H1 (cell line): ENCODE results near the gene TMEM202. TPM values are rescaled to one million over a fixed set of nuclear protein-coding genes. Genes with fewer than 3 reads are reported as not detected.

ENCODE experiments used
- CTCF ChIA-PET: fragments of 300-600 bp; sonication (Branson Sonifier 250); formaldehyde crosslinking; loops from one replicate; lab custom pipeline; 2021; ENCODE audit not compliant: partially characterized antibody; lab: Charles Lee
- POLR2A ChIA-PET: fragments of 300-600 bp; sonication (Branson Sonifier 250); formaldehyde crosslinking; loops from one replicate; lab custom pipeline; 2021; ENCODE audit warnings: inconsistent platforms; ENCODE audit not compliant: partially characterized antibody; lab: Charles Lee
- DNase-seq, 2 experiments: peaks; one replicate each; pipeline versions ENCODE4 v3.0.0 to v3.0.0-alpha.2; 2010 to 2022; ENCODE audit warnings: low spot score in 2 of 2, low read depth in 1 of 2, mixed read lengths in 1 of 2
- FAIRE-seq: peaks from 2 replicates; lab custom pipeline; 2011; peaks lifted over from hg19 to GRCh38; lab: Jason Lieb, UNC
- H2AFZ ChIP-seq: 2 replicates; pipeline ENCODE4 v1.8.1; 2012; ENCODE audit warnings: low read length, inconsistent platforms
- H2AK5ac ChIP-seq: 2 replicates; pipeline ENCODE4 v1.6.1; 2013; ENCODE audit warnings: low read depth, low read length
- H2BK120ac ChIP-seq: replicated peaks from 2 replicates; pipeline ENCODE3; 2013; ENCODE audit warnings: low read depth, low read length, inconsistent platforms
- H2BK12ac ChIP-seq: 2 replicates; pipeline ENCODE4 v1.6.1; 2013; ENCODE audit warnings: low read depth, low read length
- H2BK15ac ChIP-seq: 2 replicates; pipeline ENCODE4 v1.6.1; 2013; ENCODE audit warnings: low read length
- H2BK20ac ChIP-seq: 2 replicates; pipeline ENCODE4 v1.6.1; 2013; ENCODE audit warnings: low read length
- H2BK5ac ChIP-seq: 2 replicates; pipeline ENCODE4 v1.6.1; 2013; ENCODE audit warnings: low read depth, low read length
- H3K14ac ChIP-seq: 2 replicates; pipeline ENCODE4 v1.6.1; 2013; ENCODE audit warnings: inconsistent platforms; ENCODE audit not compliant: insufficient read length
- H3K18ac ChIP-seq: 2 replicates; pipeline ENCODE4 v1.6.1; 2013; ENCODE audit warnings: low read length; ENCODE audit errors: extremely low read depth
- H3K23ac ChIP-seq: 2 replicates; pipeline ENCODE4 v1.6.1; 2013; ENCODE audit warnings: inconsistent platforms; ENCODE audit not compliant: insufficient read length
- H3K23me2 ChIP-seq: 2 replicates; pipeline ENCODE4 v1.6.1; 2013; ENCODE audit warnings: low read depth, low read length
- H3K27ac ChIP-seq: 2 replicates; pipeline ENCODE4 v1.6.1; 2011; ENCODE audit warnings: low read depth, low read length, inconsistent platforms
- H3K27me3 ChIP-seq, 4 experiments: replicated peaks in 1 of 4; 1 replicate in 1 of 4; 2 replicates in 3 of 4; pipeline versions ENCODE4 v1.6.1 to v1.8.1; 2011 to 2013; ENCODE audit warnings: low read length in 3 of 4, mild to moderate bottlenecking in 3 of 4, inconsistent platforms in 2 of 4, mixed read lengths in 2 of 4, moderate library complexity in 1 of 4; ENCODE audit not compliant: control insufficient read depth in 3 of 4, insufficient read depth in 3 of 4; ENCODE audit errors: extremely low read depth in 1 of 4
- H3K36me3 ChIP-seq, 4 experiments: 2 replicates each; pipeline versions ENCODE4 v1.6.1 to v1.8.1; 2011 to 2013; ENCODE audit warnings: mild to moderate bottlenecking in 4 of 4, low read length in 3 of 4, moderate library complexity in 2 of 4, control low read depth in 1 of 4, inconsistent platforms in 1 of 4; ENCODE audit not compliant: insufficient read depth in 4 of 4, control insufficient read depth in 2 of 4
- H3K4ac ChIP-seq: replicated peaks from 2 replicates; pipeline ENCODE3; 2013; ENCODE audit warnings: low read length, low read depth, mixed read lengths, inconsistent platforms; ENCODE audit not compliant: insufficient read length
- H3K4me1 ChIP-seq, 4 experiments: replicated peaks in 1 of 4; 1 replicate in 1 of 4; 2 replicates in 3 of 4; pipeline versions ENCODE4 v1.6.1 to v1.8.1; 2011 to 2013; ENCODE audit warnings: low read length in 3 of 4, inconsistent platforms in 2 of 4, mixed read lengths in 1 of 4; ENCODE audit not compliant: insufficient read depth in 4 of 4, control insufficient read depth in 3 of 4
- H3K4me2 ChIP-seq, 2 experiments: 2 replicates each; pipeline versions ENCODE4 v1.6.1 to v1.8.1; 2011 to 2013; ENCODE audit warnings: low read depth in 2 of 2, low read length in 2 of 2, control low read depth in 1 of 2, inconsistent platforms in 1 of 2, mild to moderate bottlenecking in 1 of 2; ENCODE audit not compliant: insufficient read depth in 1 of 2
- H3K4me3 ChIP-seq, 4 experiments: fragments of 200-600, 300-600 bp in 1 of 4; sonication (generic), shearing (Covaris generic), sonication (Bioruptor Twin) in 1 of 4; 2 replicates each; pipeline versions ENCODE4 v1.5.1 to v1.8.1; 2011 to 2016; ENCODE audit warnings: low read length in 4 of 4, low read depth in 3 of 4, control low read depth in 2 of 4, inconsistent platforms in 2 of 4, mild to moderate bottlenecking in 2 of 4, mixed read lengths in 1 of 4, moderate library complexity in 1 of 4; ENCODE audit not compliant: insufficient read depth in 2 of 4; ENCODE audit errors: extremely low read depth in 1 of 4
- H3K56ac ChIP-seq: replicated peaks from 2 replicates; pipeline ENCODE3; 2013; ENCODE audit warnings: low read depth, mild to moderate bottlenecking, mixed read lengths, low read length, inconsistent platforms; ENCODE audit not compliant: insufficient read length
- H3K79me1 ChIP-seq: 2 replicates; pipeline ENCODE4 v1.6.1; 2013; ENCODE audit warnings: low read depth, low read length, control low read depth
- H3K79me2 ChIP-seq, 2 experiments: 2 replicates each; pipeline versions ENCODE4 v1.6.1 to v1.8.1; 2012 to 2013; ENCODE audit warnings: low read length in 2 of 2, mild to moderate bottlenecking in 2 of 2, inconsistent platforms in 1 of 2; ENCODE audit not compliant: insufficient read depth in 2 of 2, control insufficient read depth in 1 of 2
- H3K9ac ChIP-seq, 4 experiments: replicated peaks in 1 of 4; 1 replicate in 1 of 4; 2 replicates in 3 of 4; pipeline versions ENCODE4 v1.6.1 to v1.8.1; 2011 to 2013; ENCODE audit warnings: low read depth in 3 of 4, low read length in 3 of 4, control low read depth in 2 of 4, mild to moderate bottlenecking in 2 of 4, moderate library complexity in 2 of 4, inconsistent platforms in 1 of 4; ENCODE audit errors: extremely low read depth in 1 of 4
- H3K9me3 ChIP-seq, 2 experiments: 2 replicates each; pipeline versions ENCODE4 v1.6.1 to v1.8.1; 2012 to 2013; ENCODE audit warnings: mild to moderate bottlenecking in 2 of 2, moderate library complexity in 2 of 2, control low read depth in 1 of 2, inconsistent platforms in 1 of 2, low read depth in 1 of 2, low read length in 1 of 2, mixed read lengths in 1 of 2; ENCODE audit not compliant: insufficient read depth in 2 of 2
- H4K20me1 ChIP-seq, 2 experiments: replicated peaks in 1 of 2; 2 replicates each; pipeline versions ENCODE3 to v1.8.1; 2011 to 2013; ENCODE audit warnings: inconsistent platforms in 2 of 2, low read length in 2 of 2, mild to moderate bottlenecking in 1 of 2; ENCODE audit not compliant: insufficient read depth in 2 of 2, control insufficient read depth in 1 of 2
- H4K5ac ChIP-seq: 2 replicates; pipeline ENCODE4 v1.6.1; 2013; ENCODE audit warnings: low read length, low read depth, mixed read lengths, inconsistent platforms; ENCODE audit not compliant: insufficient read length
- H4K8ac ChIP-seq: 2 replicates; pipeline ENCODE4 v1.8.0; 2013; ENCODE audit warnings: mild to moderate bottlenecking, moderate library complexity, low read length, inconsistent platforms; ENCODE audit not compliant: insufficient read depth; ENCODE audit errors: extremely low read depth
- H4K91ac ChIP-seq: replicated peaks from 2 replicates; pipeline ENCODE3; 2013; ENCODE audit warnings: low read length, mixed read lengths, inconsistent platforms; ENCODE audit not compliant: insufficient read length
- HDAC6 ChIP-seq: IDR thresholded peaks from one replicate; pipeline ENCODE4 v1.7.1; 2012; ENCODE audit warnings: low read depth, mild to moderate bottlenecking, inconsistent platforms, low read length, moderate library complexity
- JUND ChIP-seq: IDR thresholded peaks from 2 replicates; pipeline ENCODE4 v1.6.1; 2011; ENCODE audit warnings: mild to moderate bottlenecking, improper control_type of control experiment, low read length
- POLR2A ChIP-seq, 2 experiments: IDR thresholded peaks; 1 replicate in 1 of 2; 2 replicates in 1 of 2; pipeline ENCODE4 v1.6.1; 2011; ENCODE audit warnings: low read depth in 2 of 2, low read length in 2 of 2, mild to moderate bottlenecking in 2 of 2; ENCODE audit errors: control extremely low read depth in 1 of 2
- SIRT6 ChIP-seq: IDR thresholded peaks from one replicate; pipeline ENCODE4 v1.7.1; 2012; ENCODE audit warnings: low read length, inconsistent platforms
- SP4 ChIP-seq: IDR thresholded peaks from 2 replicates; pipeline ENCODE4 v1.6.1; 2012; ENCODE audit warnings: low read length, inconsistent platforms
- SUZ12 ChIP-seq: fragments of 200-600 bp; sonication (generic); IDR thresholded peaks from 2 replicates; pipeline ENCODE4 v1.6.1; 2012; ENCODE audit warnings: mild to moderate bottlenecking, inconsistent platforms, low read length, moderate library complexity, mixed read lengths
- ZNF274 ChIP-seq: IDR thresholded peaks from 2 replicates; pipeline ENCODE4 v1.7.0; 2012; ENCODE audit warnings: low read length, borderline replicate concordance; ENCODE audit errors: extremely low read depth
- WGBS, 2 experiments: shearing (Covaris generic) in 1 of 2; methylation state at CpG; one replicate each; pipeline versions ENCODE4 v1.1.6 to v1.1.7; 2013 to 2015; ENCODE audit warnings: low lambda C conversion rate in 2 of 2, mixed read lengths in 2 of 2, inconsistent platforms in 1 of 2, low coverage in 1 of 2, missing lambda C conversion rate in 1 of 2; ENCODE audit not compliant: insufficient replicate concordance in 2 of 2, insufficient coverage in 1 of 2, insufficient read length in 1 of 2; ENCODE audit errors: extremely low coverage in 1 of 2, missing lambda C conversion rate in 1 of 2; 5-methylcytosine and 5-hydroxymethylcytosine counted together
- polyA plus RNA-seq, 7 experiments: library from polyadenylated mRNA; depleted of rRNA in 3 of 7; stranded (reverse) in 5 of 7; unstranded in 2 of 7; fragments of >200 nt in 5 of 7; fragments of 200-250 nt in 2 of 7; gene quantifications; 1 replicate in 5 of 7; 2 replicates in 1 of 7; 4 replicates in 1 of 7; pipeline versions ENCODE4 v1.2.1 to v1.2.3, GENCODE V29; 2011 to 2013; ENCODE audit warnings: missing spikeins in 2 of 7, mixed read lengths in 2 of 7
- total RNA-seq: library from RNA; stranded (reverse); fragmentation: NEBNext Ultra II Directional; extraction: Animal tissue kit (Norgen Biotek cat#: 25700); gene quantifications from 2 replicates; pipeline ENCODE4 v1.2.1, GENCODE V29; 2021
- TF ChIP-seq, protein P1 (sequence below): IDR thresholded peaks from 2 replicates; pipeline ENCODE4 v1.6.1; 2012; ENCODE audit warnings: inconsistent platforms

The TMEM202 gene
- total and polyA plus RNA-seq, 2 of the 8 experiments (the other 6 are each of a cell fraction or from before 2014, with no cell fraction given) = not detected

DNA sequence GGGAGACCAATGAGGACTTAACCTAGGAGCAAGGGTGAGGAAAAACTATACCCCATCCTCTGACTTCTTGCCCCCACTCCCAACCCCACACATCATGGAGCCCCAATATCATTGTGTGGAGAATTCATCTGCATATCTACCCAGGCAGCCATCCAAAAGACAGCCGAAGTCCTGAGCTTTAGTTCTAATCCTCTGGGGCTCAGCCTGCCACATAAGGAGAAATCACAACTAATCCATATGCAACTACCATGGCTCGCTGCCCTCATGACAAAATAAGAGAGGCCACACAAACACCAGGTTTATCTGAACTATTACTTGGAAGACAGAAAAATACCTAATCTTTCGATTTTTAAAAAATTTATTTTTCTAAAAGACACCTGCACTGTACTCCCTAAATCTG lies 40.0 kb upstream of the TMEM202 start:
- FAIRE-seq (no peak), DNase-seq (no peak)
- Histone ChIP-seq H3K4me2 (no peak overlapping the region), H3K27me3 (no peaks in the 10 kb centered on the region; a peak in 1 of 7 replicates), H2BK12ac (no peak overlapping the region), H3K23ac (no peak overlapping the region), H4K20me1 (peaks cover 7 to 10% of the 10 kb centered on the region in 2 experiments), H3K18ac (no peak overlapping the region), H2BK120ac (no peak overlapping the region), H3K27ac (no peak overlapping the region), H3K4me3 (no peak overlapping the region), H3K56ac (no peak overlapping the region), H3K14ac (no peak overlapping the region), H3K9me3 (no peaks in the 10 kb centered on the region), H3K4me1 (no peaks in the 10 kb centered on the region), H3K9ac (no peak overlapping the region), H2AK5ac (no peak overlapping the region), H4K8ac (no peak overlapping the region), H3K36me3 (peaks cover 0 to 20% (median 6%) of the 10 kb centered on the region in 4 experiments; a peak in 3 of 8 replicates), H2BK5ac (no peak overlapping the region), H3K79me1 (peaks cover 2% of the 10 kb centered on the region; the same call in 1 of the 2 replicates), H4K91ac (no peak overlapping the region), H2BK20ac (no peak overlapping the region), H2AFZ (no peak overlapping the region), H3K4ac (no peak overlapping the region), H2BK15ac (no peak overlapping the region), H3K79me2 (0 out of 4 replicates have a peak, but pooled peaks cover 0 to 3% of the 10 kb centered on the region in 2 experiments), H3K23me2 (no peaks in the 10 kb centered on the region), H4K5ac (no peak overlapping the region)
- POLR2A ChIA-PET = no interaction called here
- 83% methylated on average over 3 of the region's 3 CpGs; no CpG with 5 or more reads in 1 of the 2 experiments for WGBS, 2 experiments
- no peak for TF ChIP-seq SP4
- no peak for TF ChIP-seq ZNF274
- no peak for TF ChIP-seq POLR2A (IDR thresholded peaks at IDR 0.05; ENCODE audit: control extremely low read depth in 1 of 2, low read depth in 2 of 2, low read length in 2 of 2)
- TF ChIP-seq HDAC6 = no peak
- TF ChIP-seq SIRT6 = no peak
- TF ChIP-seq, protein P1, sequence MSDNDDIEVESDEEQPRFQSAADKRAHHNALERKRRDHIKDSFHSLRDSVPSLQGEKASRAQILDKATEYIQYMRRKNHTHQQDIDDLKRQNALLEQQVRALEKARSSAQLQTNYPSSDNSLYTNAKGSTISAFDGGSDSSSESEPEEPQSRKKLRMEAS = no peak
- TF ChIP-seq JUND = no peak
- TF ChIP-seq SUZ12 = no peak
- CTCF ChIA-PET = interaction anchor here (0.6 kb wide), 1 partner anchor 32 kb away, joined by 3 read pairs; no protein-coding TSS in a partner anchor
